K562 (cell line): ENCODE results near the gene CBX8. TPM values are rescaled to one million over a fixed set of nuclear protein-coding genes. Genes with fewer than 3 reads are reported as not detected.

Experiments used
- BACH1 ChIP-seq: fragments of 200-800 bp; sonication (Bioruptor generic); IDR thresholded peaks from 2 replicates; pipeline ENCODE4 v1.6.1; 2016; ENCODE audit warnings: missing genetic modification characterization, missing compliant biosample characterization
- CBX3 ChIP-seq, 2 experiments: IDR thresholded peaks; 1 replicate in 1 of 2; 2 replicates in 1 of 2; pipeline ENCODE4 v1.6.1; 2012; ENCODE audit warnings: inconsistent platforms in 2 of 2, low read length in 2 of 2, borderline replicate concordance in 1 of 2, control low read depth in 1 of 2
- CHCHD3 ChIP-seq: fragments of 250-450 bp; sonication (Bioruptor Pico); IDR thresholded peaks from 2 replicates; pipeline ENCODE4 v2.1.2; 2022; ENCODE audit warnings: mild to moderate bottlenecking
- CTBP1 ChIP-seq: fragments of 450-650 bp; IDR thresholded peaks from 2 replicates; pipeline ENCODE4 v1.6.1; 2016; ENCODE audit warnings: borderline replicate concordance
- FOXJ3 ChIP-seq: sonication (generic); formaldehyde crosslinking; IDR thresholded peaks from 2 replicates; pipeline ENCODE4 v1.4.0; 2020; ENCODE audit warnings: mild to moderate bottlenecking, missing genetic modification reagents
- FOXO4 ChIP-seq: fragments of 450-650 bp; formaldehyde crosslinking; IDR thresholded peaks from 2 replicates; pipeline ENCODE4 v1.4.0; 2020; ENCODE audit warnings: mild to moderate bottlenecking, moderate library complexity
- GMEB1 ChIP-seq: fragments of 250-450 bp; sonication (Bioruptor Pico); IDR thresholded peaks from 2 replicates; pipeline ENCODE4 v1.4.0; 2020; ENCODE audit warnings: mild to moderate bottlenecking
- HMBOX1 ChIP-seq: sonication (generic); IDR thresholded peaks from 2 replicates; pipeline ENCODE4 v1.6.1; 2016
- ID3 ChIP-seq, 2 experiments: fragments of 250-450 bp in 1 of 2; fragments of 450-650 bp in 1 of 2; sonication (Bioruptor Pico) in 1 of 2; IDR thresholded peaks; 2 replicates each; pipeline versions ENCODE4 v1.6.1 to v1.8.0; 2016 to 2021; ENCODE audit warnings: mild to moderate bottlenecking in 2 of 2, moderate library complexity in 2 of 2, missing compliant biosample characterization in 1 of 2, missing genetic modification characterization in 1 of 2
- MXI1 ChIP-seq: IDR thresholded peaks from 2 replicates; pipeline ENCODE4 v1.6.1; 2011; ENCODE audit warnings: low read depth, mild to moderate bottlenecking, improper control_type of control experiment, low read length
- RBM14 ChIP-seq: fragments of 200-400 bp; formaldehyde crosslinking; IDR thresholded peaks from 2 replicates; pipeline ENCODE4 v1.6.1; 2018; ENCODE audit warnings: low read depth, mild to moderate bottlenecking, low read length, moderate library complexity, borderline replicate concordance; ENCODE audit not compliant: insufficient read depth
- SAP30 ChIP-seq: fragments of 200-600 bp; sonication (generic); IDR thresholded peaks from 2 replicates; pipeline ENCODE4 v1.6.1; 2012; ENCODE audit warnings: borderline replicate concordance, low read depth, mild to moderate bottlenecking, moderate library complexity, low read length, control low read depth, inconsistent platforms; ENCODE audit not compliant: insufficient read depth, poor library complexity, severe bottlenecking
- SIN3B ChIP-seq: fragments of 450-650 bp; IDR thresholded peaks from 2 replicates; pipeline ENCODE4 v1.6.1; 2017; ENCODE audit warnings: low read depth, mild to moderate bottlenecking, moderate library complexity
- SMAD1 ChIP-seq: fragments of 150-350 bp; IDR thresholded peaks from 2 replicates; pipeline ENCODE4 v1.6.1; 2014; ENCODE audit warnings: low read length, low read depth; ENCODE audit not compliant: partially characterized antibody
- SMARCE1 ChIP-seq: fragments of 450-650 bp; IDR thresholded peaks from 2 replicates; pipeline ENCODE4 v1.7.1; 2016; ENCODE audit warnings: mild to moderate bottlenecking
- TBL1XR1 ChIP-seq, 2 experiments: IDR thresholded peaks; 2 replicates each; pipeline ENCODE4 v1.6.1; 2012; ENCODE audit warnings: improper control_type of control experiment in 2 of 2, low read length in 2 of 2, mild to moderate bottlenecking in 1 of 2
- TRIM28 ChIP-seq: fragments of 450-650 bp; IDR thresholded peaks from 2 replicates; pipeline ENCODE4 v1.6.1; 2017
- ZNF431 ChIP-seq: sonication (generic); formaldehyde crosslinking; IDR thresholded peaks from 2 replicates; pipeline ENCODE4 v1.8.0; 2022; ENCODE audit warnings: mild to moderate bottlenecking, missing genetic modification reagents
- ZNF57 ChIP-seq: fragments of 450-650 bp; formaldehyde crosslinking; IDR thresholded peaks from 2 replicates; pipeline ENCODE4 v1.4.0; 2020; ENCODE audit warnings: mild to moderate bottlenecking, moderate library complexity
- polyA plus RNA-seq, 8 experiments: library from polyadenylated mRNA; depleted of rRNA in 4 of 8; stranded (reverse) in 5 of 8; unstranded in 3 of 8; fragments of >200 nt; fragmentation: Nextera tagmentation in 2 of 8; fragmentation: Illumina TruSeq in 1 of 8; extraction: Ambion mirVana in 2 of 8; extraction: Trizol in 1 of 8; gene quantifications; 2 replicates each; pipeline versions ENCODE4 v1.2.1 to v1.2.3, GENCODE V29; 2011 to 2014; ENCODE audit warnings: inconsistent platforms in 1 of 8, missing spikeins in 1 of 8
- total RNA-seq, 7 experiments: library from RNA; depleted of rRNA in 6 of 7; stranded (reverse); fragments of >200 nt in 6 of 7; fragmentation: Illumina TruSeq in 2 of 7; extraction: Trizol in 2 of 7; gene quantifications; 2 replicates each; pipeline versions ENCODE4 v1.2.1 to v1.2.3, GENCODE V29; 2011 to 2021; ENCODE audit warnings: low replicate concordance in 1 of 7
- TF ChIP-seq, protein P1 (sequence below): fragments of 450-650 bp; IDR thresholded peaks from 2 replicates; pipeline ENCODE4 v1.6.1; 2017; ENCODE audit warnings: antibody characterized with exemption

The CBX8 gene
- total and polyA plus RNA-seq, 9 of the 15 experiments (the other 6 are each of a cell fraction or from before 2014, with no cell fraction given) = 0.08 to 11.9 (median 2.6) TPM

DNA sequence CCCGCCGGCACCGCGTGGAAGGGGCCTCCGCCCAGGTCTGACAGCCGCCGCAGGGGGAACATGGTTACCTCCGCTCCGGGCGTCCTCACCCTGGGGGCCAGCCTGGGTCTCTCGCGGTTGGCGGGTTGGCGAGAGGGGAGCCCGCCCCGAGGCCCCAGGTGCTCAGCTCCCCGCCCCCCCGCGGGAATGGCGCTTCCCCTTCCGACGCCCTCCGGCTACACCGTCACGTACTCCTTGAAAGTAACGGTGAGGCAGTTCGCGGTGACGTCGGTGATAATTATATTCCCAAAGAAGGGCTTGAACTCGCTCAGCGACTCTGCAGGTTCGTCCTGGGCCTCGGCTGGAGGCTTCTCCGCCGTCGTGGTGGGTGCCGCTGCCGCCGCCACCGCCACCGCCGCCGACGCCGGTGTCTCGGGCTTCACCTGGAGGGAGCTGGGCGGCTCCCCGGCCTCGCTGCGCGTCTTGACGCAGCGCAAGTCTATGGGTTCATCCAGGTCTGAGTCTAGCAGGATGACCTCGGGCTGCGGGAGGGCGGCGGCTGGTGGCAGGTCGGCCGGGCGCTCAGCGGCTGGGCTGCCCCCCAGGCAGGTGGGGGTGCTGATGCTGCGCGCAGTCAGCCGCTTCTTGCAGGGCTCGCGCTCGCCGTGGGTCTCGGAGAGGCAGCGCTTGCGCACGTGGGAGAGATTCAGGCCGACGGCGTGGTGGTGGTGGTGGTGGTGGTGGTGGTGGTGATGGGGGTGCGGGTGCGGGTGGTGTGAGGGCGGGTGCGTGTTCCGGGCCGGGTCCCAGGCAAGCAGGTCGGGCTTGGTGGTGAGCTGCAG lies 37.1 kb upstream of the CBX8 start (continued):
- TF ChIP-seq ZNF57 (CRISPR knock-in tag) (no peak), MXI1 (no peak), CTBP1 (peak; percentile 57; the same call in 1 of the 2 replicates), RBM14 (no peak), FOXJ3 (CRISPR knock-in tag) (no peak), SMARCE1 (no peak), CHCHD3 (CRISPR knock-in tag) (no peak), SMAD1 (no peak), CBX3 (IDR thresholded peaks at IDR 0.05; ENCODE audit: borderline replicate concordance in 1 of 2, low read length in 2 of 2) (no peak), HMBOX1 (no peak), GMEB1 (CRISPR knock-in tag) (no peak), TRIM28 (no peak), TBL1XR1 (IDR thresholded peaks at IDR 0.05; ENCODE audit: low read length in 2 of 2) (no peak), ID3 (CRISPR knock-in tag; IDR thresholded peaks at IDR 0.05) (no peak), ID3 (tag; IDR thresholded peaks at IDR 0.05) (no peak), ZNF431 (CRISPR knock-in tag) (no peak), SIN3B (no peak), BACH1 (tag) (no peak), FOXO4 (CRISPR knock-in tag) (no peak), SAP30 (no peak)
- TF ChIP-seq, protein P1, sequence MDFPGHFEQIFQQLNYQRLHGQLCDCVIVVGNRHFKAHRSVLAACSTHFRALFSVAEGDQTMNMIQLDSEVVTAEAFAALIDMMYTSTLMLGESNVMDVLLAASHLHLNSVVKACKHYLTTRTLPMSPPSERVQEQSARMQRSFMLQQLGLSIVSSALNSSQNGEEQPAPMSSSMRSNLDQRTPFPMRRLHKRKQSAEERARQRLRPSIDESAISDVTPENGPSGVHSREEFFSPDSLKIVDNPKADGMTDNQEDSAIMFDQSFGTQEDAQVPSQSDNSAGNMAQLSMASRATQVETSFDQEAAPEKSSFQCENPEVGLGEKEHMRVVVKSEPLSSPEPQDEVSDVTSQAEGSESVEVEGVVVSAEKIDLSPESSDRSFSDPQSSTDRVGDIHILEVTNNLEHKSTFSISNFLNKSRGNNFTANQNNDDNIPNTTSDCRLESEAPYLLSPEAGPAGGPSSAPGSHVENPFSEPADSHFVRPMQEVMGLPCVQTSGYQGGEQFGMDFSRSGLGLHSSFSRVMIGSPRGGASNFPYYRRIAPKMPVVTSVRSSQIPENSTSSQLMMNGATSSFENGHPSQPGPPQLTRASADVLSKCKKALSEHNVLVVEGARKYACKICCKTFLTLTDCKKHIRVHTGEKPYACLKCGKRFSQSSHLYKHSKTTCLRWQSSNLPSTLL = no peak
